ENCODE measurements around the gene METTL8.

METTL8 gene

GRCh38 chr2:171407676-171408044 is 26.1 kb downstream of the METTL8 start:
- no peak for TF ChIP-seq CTCF (IDR thresholded peaks at IDR 0.05; ENCODE audit: low read depth, low read length)
- no peak for DNase-seq (ENCODE audit: low read depth in 2 of 2)
- no peak overlapping the region for H3K4me3 ChIP-seq (replicated peaks in 1 of 2; ENCODE audit: low read depth in 2 of 2, low read length in 2 of 2)

GRCh38 chr2:171407030-171407675 is 26.6 kb downstream of the METTL8 start:
- no peak for TF ChIP-seq CTCF (IDR thresholded peaks at IDR 0.05; ENCODE audit: low read depth, low read length)
- no peak overlapping the region for H3K4me3 ChIP-seq (replicated peaks in 1 of 2; ENCODE audit: low read depth in 2 of 2, low read length in 2 of 2)
- DNase-seq (ENCODE audit: low read depth in 2 of 2) = no peak

GRCh38 chr2:171406044-171406443 is 27.7 kb downstream of the METTL8 start:
- no peak for TF ChIP-seq CTCF (IDR thresholded peaks at IDR 0.05; ENCODE audit: low read depth, low read length)
- no peak for DNase-seq (ENCODE audit: low read depth in 2 of 2)
- no peak overlapping the region for H3K4me3 ChIP-seq (replicated peaks in 1 of 2; ENCODE audit: low read depth in 2 of 2, low read length in 2 of 2)

GRCh38 chr2:171405546-171405945 is 28.2 kb downstream of the METTL8 start:
- H3K4me3 ChIP-seq (replicated peaks in 1 of 2; ENCODE audit: low read depth in 2 of 2, low read length in 2 of 2) = no peak overlapping the region
- no peak for DNase-seq (ENCODE audit: low read depth in 2 of 2)
- no peak for TF ChIP-seq CTCF (IDR thresholded peaks at IDR 0.05; ENCODE audit: low read depth, low read length)

GRCh38 chr2:171404719-171405118 is 29.1 kb downstream of the METTL8 start:
- no peak for DNase-seq (ENCODE audit: low read depth in 2 of 2)
- no peak for TF ChIP-seq CTCF (IDR thresholded peaks at IDR 0.05; ENCODE audit: low read depth, low read length)

GRCh38 chr2:171404261-171404660 is 29.5 kb downstream of the METTL8 start:
- TF ChIP-seq CTCF (IDR thresholded peaks at IDR 0.05; ENCODE audit: low read depth, low read length) = no peak
- peak; percentile 42 to 89 for DNase-seq (ENCODE audit: low read depth in 2 of 2)
- H3K4me3 ChIP-seq (replicated peaks in 1 of 2; ENCODE audit: low read depth in 2 of 2, low read length in 2 of 2) = no peak overlapping the region

More at GRCh38 chr2:171404719-171405118, 29.1 kb downstream of the METTL8 start:
- no peak overlapping the region for H3K4me3 ChIP-seq (replicated peaks in 1 of 2; ENCODE audit: low read depth in 2 of 2, low read length in 2 of 2)

Data from cardiac fibroblast (primary cell).